ENCODE measurements around the gene IGSF8.

GRCh38 chr1:160127865-160128523, 29.6 kb upstream of the IGSF8 start:
- no peak for TF ChIP-seq CTCF (IDR thresholded peaks at IDR 0.05; ENCODE audit: insufficient read depth, low read depth, low read length)
- TF ChIP-seq EZH2 (IDR thresholded peaks at IDR 0.05; ENCODE audit: insufficient read depth, low read length) = no peak
